Muscle of back (tissue), 13 donors: ENCODE measurements around the gene VSIG8. TPM values are rescaled to one million over a fixed set of nuclear protein-coding genes. Genes with fewer than 3 reads are reported as not detected.
"Not testable (repeated sequence)": the region's sequence is repeated elsewhere in the genome, so short reads cannot be mapped to it uniquely, and the experiment has no call there.

Source experiments
- DNase-seq, 3 donors: peaks; one replicate each; pipeline versions ENCODE4 v3.0.0 to v3.0.0-alpha.2; 2013
- long read RNA-seq, 9 donors: transcript quantifications; one replicate each; lab custom pipeline, GENCODE V29; 2026
- polyA plus RNA-seq, 10 donors: library from polyadenylated mRNA; unstranded; fragments of 120-200 nt; gene quantifications; one replicate each; pipeline ENCODE4 v1.2.1, GENCODE V29; 2013; ENCODE audit not compliant: insufficient read length in 10 of 10

Gene VSIG8
- polyA plus RNA-seq = under 1 TPM in 1 of 10 donors, not detected in 9; 0.12 TPM
- long read RNA-seq, donor 1 = 0 reads
- long read RNA-seq, donor 2 = 0 reads
- long read RNA-seq, donor 3 = 0 reads
- long read RNA-seq, donor 4 = 0 reads
- long read RNA-seq, donor 5 = 0 reads
- long read RNA-seq, donor 6 = 0 reads
- long read RNA-seq, donor 7 = 0 reads
- long read RNA-seq, donor 8 = 0 reads
- long read RNA-seq, donor 9 = 0 reads

GRCh38 chr1:159862557-159862956 lies at the start of gene VSIG8:
TSS of gene VSIG8 (minus strand) at chr1:159862657. CDS start at chr1:159862521, 136 bp downstream.
- no peak for DNase-seq

- DNase-seq = no peak
Observed at GRCh38 chr1:159911326-159912070, 49.0 kb upstream of the VSIG8 start.

GRCh38 chr1:159908031-159908940 lies 45.8 kb upstream of the VSIG8 start:
- DNase-seq = no peak

GRCh38 chr1:159906960-159907359 lies 44.5 kb upstream of the VSIG8 start:
- DNase-seq = no peak

- not testable (repeated sequence) for DNase-seq
Observed at GRCh38 chr1:159904036-159904435, 41.6 kb upstream of the VSIG8 start.

- DNase-seq = no peak
Observed at GRCh38 chr1:159902541-159902940, 40.1 kb upstream of the VSIG8 start.

GRCh38 chr1:159900755-159901360 lies 38.4 kb upstream of the VSIG8 start:
- no peak for DNase-seq

GRCh38 chr1:159900086-159900680 lies 37.7 kb upstream of the VSIG8 start, which contains the start of gene CFAP45:
TSS of gene CFAP45 (minus strand) at chr1:159900165. CDS start at chr1:159900098, 67 bp downstream.
- DNase-seq = peak in 2 of 3 donors; percentile 66 to 78

GRCh38 chr1:159899634-159900033 lies 37.2 kb upstream of the VSIG8 start:
- DNase-seq = not testable (repeated sequence)

GRCh38 chr1:159898527-159898926 lies 36.1 kb upstream of the VSIG8 start:
- no peak for DNase-seq

GRCh38 chr1:159897962-159898361 lies 35.5 kb upstream of the VSIG8 start:
- no peak for DNase-seq

GRCh38 chr1:159896546-159896930 lies 34.1 kb upstream of the VSIG8 start:
- DNase-seq = no peak

GRCh38 chr1:159895836-159896545 lies 33.5 kb upstream of the VSIG8 start:
- peak in 1 of 3 donors; percentile 69 for DNase-seq

GRCh38 chr1:159895286-159895685 lies 32.8 kb upstream of the VSIG8 start:
- DNase-seq = no peak

- no peak for DNase-seq
Observed at GRCh38 chr1:159892944-159893343, 30.5 kb upstream of the VSIG8 start.

- DNase-seq = peak; percentile 55 to 75 (median 71)
Observed at GRCh38 chr1:159891275-159892157, 29.1 kb upstream of the VSIG8 start.

- DNase-seq = no peak
Observed at GRCh38 chr1:159890390-159890789, 27.9 kb upstream of the VSIG8 start.

- DNase-seq = peak; percentile 57 to 83 (median 77)
Observed at GRCh38 chr1:159889821-159890252, 27.4 kb upstream of the VSIG8 start.

- DNase-seq = no peak
Observed at GRCh38 chr1:159889202-159889601, 26.7 kb upstream of the VSIG8 start.

GRCh38 chr1:159884296-159884695 lies 21.8 kb upstream of the VSIG8 start:
- no peak for DNase-seq
